ENCODE measurements around the gene GIGYF2.
A peak's percentile ranks its signal among the peaks of the same experiment; 100 is the strongest.

The GIGYF2 gene

GRCh38 chr2:232882505-232883115, 185.5 kb downstream of the GIGYF2 start:
- DNase-seq: no peak

GRCh38 chr2:232883116-232883721, 186.1 kb downstream of the GIGYF2 start:
- no peak for DNase-seq

- DNase-seq: no peak
Observed at GRCh38 chr2:232884001-232884421, 186.9 kb downstream of the GIGYF2 start.

GRCh38 chr2:232884549-232885263, 187.6 kb downstream of the GIGYF2 start:
- DNase-seq: no peak

- DNase-seq: no peak
Observed at GRCh38 chr2:232885264-232885961, 188.3 kb downstream of the GIGYF2 start.

GRCh38 chr2:232886176-232886575, 189.0 kb downstream of the GIGYF2 start:
- DNase-seq: no peak

GRCh38 chr2:232886632-232887031, 189.5 kb downstream of the GIGYF2 start:
- DNase-seq: no peak

GRCh38 chr2:232887171-232887850, 190.2 kb downstream of the GIGYF2 start:
- no peak for DNase-seq

- no peak for DNase-seq
Observed at GRCh38 chr2:232888099-232888836, 191.1 kb downstream of the GIGYF2 start.

- DNase-seq: no peak
Observed at GRCh38 chr2:232888839-232889529, 191.9 kb downstream of the GIGYF2 start.

GRCh38 chr2:232889876-232890401, 192.8 kb downstream of the GIGYF2 start:
- DNase-seq: no peak

GRCh38 chr2:232890536-232890895, 193.4 kb downstream of the GIGYF2 start:
- no peak for DNase-seq

- no peak for DNase-seq
Observed at GRCh38 chr2:232890896-232891601, 193.9 kb downstream of the GIGYF2 start.

GRCh38 chr2:232891621-232892071, 194.5 kb downstream of the GIGYF2 start:
- DNase-seq: peak; percentile 18

GRCh38 chr2:232892221-232892620, 195.1 kb downstream of the GIGYF2 start:
- DNase-seq: no peak

GRCh38 chr2:232892843-232893242, 195.7 kb downstream of the GIGYF2 start:
- no peak for DNase-seq

- DNase-seq: no peak
Observed at GRCh38 chr2:232893834-232894233, 196.7 kb downstream of the GIGYF2 start.

- no peak for DNase-seq
Observed at GRCh38 chr2:232894251-232894650, 197.1 kb downstream of the GIGYF2 start.

GRCh38 chr2:232894746-232895145, 197.6 kb downstream of the GIGYF2 start:
- DNase-seq: no peak

- DNase-seq: no peak
Observed at GRCh38 chr2:232896111-232896510, 199.0 kb downstream of the GIGYF2 start.

Data from fibroblast of skin of abdomen (primary cell).